Measurements from ENCODE around the gene CADM2.
A peak's percentile ranks its signal among the peaks of the same experiment; 100 is the strongest.

GRCh38 chr3:84943379-84943778, 15.4 kb upstream of the CADM2 start:
- 0 out of 2 replicates have a peak, but pooled peaks have one; percentile 11 for TF ChIP-seq CTCF (IDR thresholded peaks at IDR 0.05; ENCODE audit: low read length)
- no peak for TF ChIP-seq EZH2 (IDR thresholded peaks at IDR 0.05; ENCODE audit: borderline replicate concordance, low read length)
